Stimulated activated CD8-positive, alpha-beta memory T cell treated with anti-CD3 and anti-CD28 coated beads, Interleukin-7, amount 100 ng/mL, for 4 hours (primary cell): ENCODE results near the gene PNLIPRP3.
"Not testable (repeated sequence)": the region's sequence is repeated elsewhere in the genome, so short reads cannot be mapped to it uniquely, and the experiment has no call there.

ENCODE experiments used
- DNase-seq, 2 donors: peaks; one replicate each; pipeline ENCODE4 v3.0.0-alpha.2; 2020; ENCODE audit warnings: low read depth in 2 of 2

PNLIPRP3 gene

GRCh38 chr10:116427671-116428070, at the start of gene PNLIPRP3:
TSS of gene PNLIPRP3 (plus strand) at chr10:116427847. CDS start at chr10:116428013, 166 bp downstream.
- no peak for DNase-seq

GRCh38 chr10:116382290-116382689, 45.4 kb upstream of the PNLIPRP3 start:
- no peak for DNase-seq

GRCh38 chr10:116385311-116385710, 42.3 kb upstream of the PNLIPRP3 start:
- no peak for DNase-seq

DNA sequence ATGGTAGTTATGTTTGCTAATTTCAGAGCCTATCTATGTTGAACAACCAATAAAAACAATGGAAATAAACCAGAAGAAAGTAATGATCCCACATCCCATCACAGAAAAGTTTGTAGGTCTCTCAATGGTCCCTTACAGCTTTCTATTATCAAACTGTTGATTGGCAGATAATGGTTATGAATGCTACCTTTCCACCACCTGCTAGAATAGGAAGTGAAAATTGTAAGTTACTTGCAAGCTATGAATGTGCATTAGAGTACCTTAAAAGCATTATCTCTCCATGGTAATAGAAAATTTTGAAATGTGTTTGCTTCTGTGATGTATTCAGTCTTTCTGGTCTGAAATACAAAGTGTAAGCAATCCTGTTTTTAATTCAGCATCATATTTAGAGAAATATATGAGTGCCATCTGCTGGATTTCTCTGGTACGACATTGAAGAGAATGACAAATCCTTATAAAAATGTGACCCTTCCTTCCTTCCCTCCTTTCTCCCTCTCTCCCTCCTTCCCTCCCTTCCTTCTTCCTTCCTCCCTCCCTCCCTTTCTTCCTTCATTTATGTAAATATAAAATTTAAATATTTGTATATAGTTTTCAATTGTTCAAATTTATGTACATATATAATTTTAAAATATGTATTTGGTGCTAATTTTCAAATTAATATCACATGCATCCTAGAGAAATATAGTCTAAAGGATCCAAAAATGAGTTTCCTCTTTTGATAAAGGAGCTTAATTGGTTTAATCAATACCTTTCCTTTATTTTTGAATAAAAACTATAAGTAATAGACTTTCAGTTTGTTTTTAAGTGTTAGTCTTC, 41.4 kb upstream of the PNLIPRP3 start:
- no peak for DNase-seq

GRCh38 chr10:116393246-116393831, 34.3 kb upstream of the PNLIPRP3 start:
- DNase-seq: not testable (repeated sequence)

DNA sequence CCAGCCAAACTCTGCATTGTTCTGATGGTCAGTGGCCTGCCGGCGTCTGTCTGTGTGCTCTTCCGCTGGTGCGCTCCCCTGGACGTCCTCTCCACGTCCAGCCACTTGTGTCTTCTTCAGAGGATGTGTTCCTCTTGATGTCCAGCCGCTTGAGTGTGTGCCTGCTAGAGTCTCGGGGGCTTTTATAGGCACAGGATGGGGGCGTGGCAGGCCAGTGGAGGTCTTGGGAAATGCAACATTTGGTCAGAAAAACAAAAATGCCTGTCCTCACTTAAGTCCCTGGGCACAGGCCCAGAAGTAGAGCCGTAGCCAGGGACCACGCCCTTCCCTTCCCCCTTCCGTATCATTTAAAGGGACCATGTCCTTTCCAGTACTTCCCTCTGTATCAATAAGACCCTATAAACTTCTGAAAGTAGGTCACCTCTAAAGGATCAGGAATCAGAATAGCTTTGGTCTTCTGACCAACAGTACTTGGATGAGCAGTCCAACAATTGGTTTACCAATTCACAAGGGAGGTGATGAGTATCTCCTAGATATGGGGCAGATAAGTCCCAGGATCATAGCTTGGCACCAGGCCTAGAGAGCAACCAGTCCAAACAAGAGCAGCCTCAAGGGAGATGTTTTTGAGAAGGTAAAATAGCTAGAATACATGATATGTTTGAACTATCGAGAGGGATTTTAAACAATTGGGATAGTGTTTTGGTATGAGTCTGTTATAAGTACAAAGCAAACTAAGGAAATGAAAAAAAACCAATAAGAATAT, 32.2 kb upstream of the PNLIPRP3 start:
- DNase-seq: no peak

DNA sequence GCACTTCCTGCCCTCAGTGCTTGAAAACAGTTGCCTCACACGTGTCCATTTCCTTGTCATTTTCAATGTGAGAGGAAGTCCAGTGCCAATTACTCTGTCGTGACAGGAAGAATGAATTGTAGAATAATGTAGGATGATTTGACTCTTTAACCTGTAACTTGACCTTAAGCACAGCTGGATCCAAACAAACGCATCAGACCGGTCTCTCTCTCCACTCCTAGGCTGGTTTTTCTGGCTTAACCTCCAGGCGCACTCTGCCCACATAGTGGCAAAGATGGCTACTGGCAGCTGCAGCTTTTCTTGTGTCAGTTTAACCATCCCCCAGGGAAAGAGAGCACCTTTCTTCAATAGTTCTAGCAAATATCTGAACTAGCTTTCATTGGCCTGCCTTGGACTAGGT, 29.4 kb upstream of the PNLIPRP3 start:
- DNase-seq: no peak

- no peak for DNase-seq
Measured at GRCh38 chr10:116402858-116403257, 24.8 kb upstream of the PNLIPRP3 start.

DNA sequence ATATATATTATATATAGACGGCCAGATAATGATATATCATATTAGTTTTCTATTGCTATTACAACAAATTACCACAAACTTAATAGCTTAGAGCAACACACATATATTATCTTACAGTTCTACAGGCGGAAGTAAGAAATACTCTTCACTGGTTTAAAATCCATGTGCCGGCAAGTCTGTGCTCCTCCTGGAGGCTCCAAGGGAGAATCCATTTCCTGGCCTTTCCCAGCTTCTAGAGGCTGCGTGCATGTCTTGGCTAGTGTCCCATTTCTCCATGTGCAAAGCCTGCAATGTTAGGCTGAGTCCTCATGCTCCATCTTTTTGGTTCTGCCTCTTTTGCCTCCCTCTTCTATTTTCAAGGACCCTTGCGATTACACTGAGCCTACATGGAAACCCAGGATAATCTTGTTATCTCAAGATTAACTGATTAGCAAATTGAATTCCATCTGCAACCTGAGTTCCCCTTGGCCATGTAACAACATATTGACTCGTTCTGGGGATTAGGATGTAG, 23.9 kb upstream of the PNLIPRP3 start:
- no peak for DNase-seq

DNA sequence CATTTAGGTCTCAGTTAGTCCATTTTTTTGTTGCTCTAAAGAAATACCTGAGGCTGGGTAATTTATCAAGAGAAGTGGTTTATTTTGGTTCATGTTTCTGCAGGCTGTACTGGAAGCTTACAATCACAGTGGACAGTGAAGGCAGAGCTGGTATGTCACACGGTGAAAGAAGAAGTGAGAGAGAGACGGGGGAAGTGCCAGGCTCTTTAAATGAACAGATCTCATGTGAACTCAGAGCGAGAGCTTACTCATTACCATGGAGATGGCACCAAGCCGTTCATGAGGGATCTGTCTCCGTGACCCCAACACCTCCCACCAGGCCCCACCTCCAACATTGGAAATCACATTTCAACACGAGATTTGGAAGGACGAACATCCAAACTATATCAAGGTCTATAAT, 18.9 kb upstream of the PNLIPRP3 start:
- no peak for DNase-seq

DNA sequence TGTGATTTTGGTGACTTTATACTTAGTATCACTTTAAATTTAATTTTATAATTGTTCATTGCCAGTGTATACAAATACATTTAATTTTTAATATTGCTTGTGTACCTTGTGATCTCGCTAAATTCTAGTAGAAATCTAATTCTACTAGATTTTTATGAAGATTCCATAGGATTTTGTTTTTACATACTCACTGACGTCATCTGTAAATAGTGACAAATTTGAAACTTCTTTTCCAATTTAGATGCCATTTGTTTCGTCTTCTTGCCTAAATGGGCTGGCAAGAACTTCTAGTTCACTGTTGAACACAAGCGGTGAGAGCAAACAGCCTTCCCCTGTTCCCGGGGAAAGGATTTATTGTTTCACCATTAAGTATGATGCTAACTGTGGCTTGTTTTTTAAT, 17.3 kb upstream of the PNLIPRP3 start:
- no peak for DNase-seq

DNA sequence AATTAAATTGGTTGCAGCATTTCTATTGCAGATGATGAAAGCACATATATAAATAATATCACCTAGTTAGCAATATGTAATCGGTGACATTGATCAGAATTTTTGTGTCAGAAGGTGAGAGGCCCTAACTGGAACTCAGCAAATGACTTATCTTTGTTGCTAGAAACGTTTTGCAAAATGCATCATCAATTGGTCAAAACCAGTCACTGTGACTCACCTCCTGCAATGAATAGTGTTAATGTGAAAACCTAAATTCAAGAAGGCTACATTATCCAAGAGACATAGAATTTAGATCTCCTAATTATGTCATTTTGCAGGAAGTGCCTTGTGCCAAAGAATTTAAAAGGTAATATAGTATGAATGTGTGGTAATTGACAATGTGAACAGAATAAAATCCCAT, 9.8 kb upstream of the PNLIPRP3 start:
- DNase-seq: no peak

DNA sequence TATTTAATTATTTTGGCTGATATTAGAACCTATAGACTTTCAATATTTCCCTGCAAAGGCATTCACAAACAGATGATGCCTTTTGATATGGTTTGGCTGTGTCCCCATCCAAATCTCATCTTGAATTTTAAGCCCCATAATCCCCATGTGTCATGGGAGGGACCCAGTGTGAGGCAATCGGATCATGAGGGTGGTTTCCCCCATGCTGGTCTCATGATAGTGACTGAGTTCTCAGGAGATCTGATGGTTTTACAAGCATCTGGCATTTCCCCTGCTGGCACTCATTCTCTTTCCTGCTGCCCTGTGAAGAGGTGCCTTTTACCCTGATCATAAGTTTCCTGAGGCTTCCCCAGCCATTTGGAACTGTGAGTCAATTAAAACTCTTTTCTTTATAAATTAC, 9.3 kb upstream of the PNLIPRP3 start:
- DNase-seq: no peak

GRCh38 chr10:116421815-116422214, 5.8 kb upstream of the PNLIPRP3 start:
- no peak for DNase-seq

DNA sequence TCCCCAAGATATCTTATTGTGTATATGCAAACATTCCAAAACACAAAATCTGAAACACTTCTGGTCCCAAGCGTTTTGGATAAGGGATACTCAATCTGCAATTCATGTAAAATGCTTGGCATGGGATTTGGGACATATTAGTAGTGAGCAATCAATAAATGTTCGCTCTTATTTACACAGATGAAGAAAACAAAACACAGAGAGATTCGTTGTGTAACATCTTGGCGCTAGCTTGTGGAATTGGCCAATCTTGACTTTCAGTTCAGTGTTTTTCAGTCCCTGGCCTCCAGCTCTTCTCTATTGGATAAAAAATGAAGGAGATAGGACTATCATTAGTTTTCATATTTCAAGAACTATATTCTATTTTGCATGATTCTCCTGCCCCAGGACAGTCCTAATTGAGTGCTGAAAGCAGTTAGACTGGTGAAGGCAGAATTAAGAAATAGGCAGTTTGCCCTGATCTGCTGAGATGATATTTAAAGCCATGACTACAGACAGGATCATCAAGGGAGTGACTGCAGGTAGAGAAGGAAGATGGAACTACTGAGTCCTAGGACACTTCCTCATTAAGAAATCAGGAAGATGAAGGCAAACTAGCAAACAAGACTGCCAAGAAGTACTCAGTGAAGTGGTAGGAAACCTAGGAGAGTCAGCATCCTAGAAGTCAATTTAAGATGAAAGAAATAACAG, 1.8 kb downstream of the PNLIPRP3 start:
- DNase-seq: no peak

GRCh38 chr10:116430288-116430687, 2.6 kb downstream of the PNLIPRP3 start:
- DNase-seq: no peak

DNA sequence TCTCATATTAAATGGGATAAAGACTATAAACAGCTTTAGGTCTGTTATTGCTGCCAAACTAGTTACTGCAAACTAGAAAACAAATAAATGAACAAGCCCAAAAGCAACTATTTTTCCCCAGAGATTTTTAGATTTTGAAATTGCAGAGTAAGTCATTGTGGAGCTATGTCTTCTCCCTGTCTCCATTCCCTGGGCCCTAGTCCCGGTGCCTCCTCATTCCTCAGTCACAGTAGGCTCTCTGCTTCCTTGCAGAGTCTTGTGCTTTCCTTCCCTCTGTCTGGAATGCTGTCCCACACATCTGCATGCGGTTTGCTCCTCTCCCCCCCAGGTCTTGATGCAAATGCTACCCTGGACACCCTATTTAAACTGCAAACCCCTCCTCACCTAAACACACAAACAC, 4.0 kb downstream of the PNLIPRP3 start:
- DNase-seq: no peak

DNA sequence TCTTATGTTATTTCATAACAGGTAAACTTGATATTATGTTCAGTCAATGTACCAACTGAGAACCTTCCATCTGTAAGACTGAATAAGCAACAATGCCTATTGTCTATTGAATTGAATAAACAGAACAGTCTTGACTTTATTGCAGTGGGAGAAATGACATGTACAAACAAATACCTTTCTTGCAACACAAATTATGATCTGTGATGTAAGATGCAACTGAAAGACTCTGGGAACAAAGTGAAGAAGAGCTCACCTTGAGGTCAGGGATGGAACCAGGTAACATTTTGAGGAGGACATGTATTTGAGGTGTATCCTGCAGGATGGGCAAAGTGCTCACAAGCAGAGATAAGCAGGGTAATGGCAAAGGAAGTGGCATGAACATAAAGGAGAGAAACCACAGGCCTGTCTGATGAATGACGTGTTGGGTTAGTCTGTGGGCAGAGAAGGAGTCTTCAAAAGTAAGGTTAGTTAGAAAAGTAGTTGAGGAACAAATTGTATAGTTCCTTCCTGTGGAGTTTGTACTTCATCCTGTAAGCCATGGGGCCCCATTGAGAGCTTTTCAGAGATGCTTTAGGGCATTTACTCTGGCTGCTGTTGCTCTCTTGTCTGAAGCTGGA, 9.5 kb downstream of the PNLIPRP3 start:
- DNase-seq: no peak

- DNase-seq: no peak
Measured at GRCh38 chr10:116440330-116441030, 12.8 kb downstream of the PNLIPRP3 start.

- DNase-seq: no peak
Measured at GRCh38 chr10:116444527-116445142, 17.0 kb downstream of the PNLIPRP3 start.
